LNCAP (cell line): ENCODE data around the gene CFAP54.
A peak's percentile ranks its signal among the peaks of the same experiment; 100 is the strongest.

ENCODE experiments used
- TF ChIP-seq, protein P1 (sequence below): fragments of 450-650 bp; IDR thresholded peaks from 2 replicates; pipeline ENCODE4 v1.5.1; 2017; ENCODE audit warnings: mild to moderate bottlenecking

Gene CFAP54

GRCh38 chr12:96889273-96889933 is 400.0 kb downstream of the CFAP54 start:
- TF ChIP-seq, protein P1, sequence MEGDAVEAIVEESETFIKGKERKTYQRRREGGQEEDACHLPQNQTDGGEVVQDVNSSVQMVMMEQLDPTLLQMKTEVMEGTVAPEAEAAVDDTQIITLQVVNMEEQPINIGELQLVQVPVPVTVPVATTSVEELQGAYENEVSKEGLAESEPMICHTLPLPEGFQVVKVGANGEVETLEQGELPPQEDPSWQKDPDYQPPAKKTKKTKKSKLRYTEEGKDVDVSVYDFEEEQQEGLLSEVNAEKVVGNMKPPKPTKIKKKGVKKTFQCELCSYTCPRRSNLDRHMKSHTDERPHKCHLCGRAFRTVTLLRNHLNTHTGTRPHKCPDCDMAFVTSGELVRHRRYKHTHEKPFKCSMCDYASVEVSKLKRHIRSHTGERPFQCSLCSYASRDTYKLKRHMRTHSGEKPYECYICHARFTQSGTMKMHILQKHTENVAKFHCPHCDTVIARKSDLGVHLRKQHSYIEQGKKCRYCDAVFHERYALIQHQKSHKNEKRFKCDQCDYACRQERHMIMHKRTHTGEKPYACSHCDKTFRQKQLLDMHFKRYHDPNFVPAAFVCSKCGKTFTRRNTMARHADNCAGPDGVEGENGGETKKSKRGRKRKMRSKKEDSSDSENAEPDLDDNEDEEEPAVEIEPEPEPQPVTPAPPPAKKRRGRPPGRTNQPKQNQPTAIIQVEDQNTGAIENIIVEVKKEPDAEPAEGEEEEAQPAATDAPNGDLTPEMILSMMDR: no peak

- TF ChIP-seq, protein P1: no peak
Observed at GRCh38 chr12:96890331-96890730, 401.0 kb downstream of the CFAP54 start.

DNA sequence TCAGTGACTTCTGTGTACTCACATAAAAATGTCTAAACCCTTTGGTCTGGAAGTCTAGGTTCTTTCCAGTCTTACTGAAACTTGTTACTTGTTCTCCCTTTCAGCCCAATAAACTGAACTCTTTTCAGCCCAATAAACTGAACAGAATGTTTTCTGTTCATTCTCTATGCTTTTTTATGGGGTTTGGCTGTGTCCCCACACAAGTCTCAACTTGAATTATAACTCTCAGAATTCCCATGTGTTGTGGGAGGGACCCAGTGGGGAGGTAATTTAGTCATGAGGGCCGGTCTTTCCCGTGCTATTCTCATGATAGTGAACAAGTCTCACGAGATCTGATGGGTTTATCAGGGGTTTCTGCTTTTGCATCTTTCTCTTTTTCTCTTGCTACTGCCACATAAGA is 402.7 kb downstream of the CFAP54 start:
- TF ChIP-seq, protein P1: no peak

DNA sequence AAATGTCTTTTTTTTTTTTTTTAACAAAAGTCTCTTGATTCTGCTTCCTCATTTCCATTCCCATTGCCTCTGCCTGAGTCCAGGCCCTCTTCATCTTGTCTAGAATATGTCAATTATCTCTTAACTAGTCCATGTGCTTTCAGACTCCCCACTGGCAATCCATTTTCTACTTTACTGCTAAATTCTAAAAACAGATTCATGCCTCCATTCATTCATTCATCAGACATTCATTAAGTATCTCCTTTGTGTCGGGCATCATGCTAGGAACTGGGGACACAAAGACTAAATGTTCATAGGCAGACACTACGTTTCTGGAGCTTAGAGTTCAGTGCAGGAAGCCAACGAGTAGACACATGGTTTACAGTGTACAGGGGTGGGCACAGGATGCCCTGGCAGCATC is 408.0 kb downstream of the CFAP54 start:
- TF ChIP-seq, protein P1: no peak

GRCh38 chr12:96901175-96901574 is 411.8 kb downstream of the CFAP54 start:
- TF ChIP-seq, protein P1: no peak

- TF ChIP-seq, protein P1: 0 out of 2 replicates have a peak, but pooled peaks have one; percentile 18
Observed at GRCh38 chr12:96902076-96902475, 412.7 kb downstream of the CFAP54 start.

DNA sequence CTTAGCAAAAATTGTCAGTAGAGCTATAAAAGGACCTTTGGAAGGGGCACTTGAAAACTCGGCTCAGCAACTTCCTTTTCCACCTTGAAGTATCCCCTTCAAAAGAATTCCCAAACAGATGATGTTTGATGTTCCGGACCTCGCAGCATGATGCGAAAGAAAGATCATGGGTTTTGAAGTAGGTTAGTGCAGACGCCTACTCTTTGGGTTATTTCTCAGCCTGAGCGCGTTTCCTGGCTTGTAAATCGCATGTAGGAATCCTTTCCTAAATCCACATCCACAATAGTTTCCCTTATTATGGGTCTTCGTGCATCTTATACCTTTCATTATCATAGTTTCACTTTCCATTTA is 417.1 kb downstream of the CFAP54 start:
- TF ChIP-seq, protein P1: no peak
